ENCODE results near the gene KCTD7.
A peak's percentile ranks its signal among the peaks of the same experiment; 100 is the strongest.
"Not testable (repeated sequence)": the region's sequence is repeated elsewhere in the genome, so short reads cannot be mapped to it uniquely, and the experiment has no call there.

KCTD7 gene

DNA sequence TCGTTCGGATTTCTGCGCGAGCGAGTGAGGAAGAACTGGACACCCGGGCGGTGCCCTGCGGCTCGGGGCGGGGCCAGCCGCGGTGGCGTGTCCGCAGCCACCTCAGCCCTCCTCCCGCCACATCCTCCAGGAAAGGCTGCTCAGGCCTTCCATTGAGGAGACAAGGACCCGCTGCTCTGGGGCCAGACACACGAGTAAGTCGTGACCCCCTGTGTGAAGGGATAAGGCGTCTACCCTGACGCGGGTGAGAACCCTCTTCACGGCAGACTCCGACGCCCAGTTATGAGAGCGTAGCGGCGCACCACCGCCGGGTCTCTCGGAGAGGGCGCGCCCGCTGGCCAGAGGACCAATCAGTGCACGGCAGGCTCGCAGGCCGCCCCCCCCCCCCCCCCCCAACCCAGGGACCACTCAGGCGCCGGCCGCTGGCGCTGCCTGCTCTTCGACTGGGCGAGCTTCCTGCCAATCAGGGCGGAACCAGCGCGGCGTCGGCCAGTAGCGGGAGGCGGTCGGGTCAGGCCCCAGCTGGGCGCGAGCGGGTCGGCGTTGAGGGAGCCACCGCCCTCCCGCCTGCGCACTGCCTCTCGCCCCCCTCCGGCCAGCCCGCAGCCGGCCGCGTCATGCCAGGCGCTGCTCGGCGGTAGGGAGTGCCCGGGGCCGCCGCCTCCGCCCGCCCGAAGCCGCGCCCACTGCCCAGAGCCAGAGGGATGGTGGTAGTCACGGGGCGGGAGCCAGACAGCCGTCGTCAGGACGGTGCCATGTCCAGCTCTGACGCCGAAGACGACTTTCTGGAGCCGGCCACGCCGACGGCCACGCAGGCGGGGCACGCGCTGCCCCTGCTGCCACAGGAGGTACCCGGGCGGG is at the start of gene KCTD7:
Gene KCTD7 (plus strand): TSS at position 521 of the 861 bp plus-strand sequence. CDS start 184 bp downstream, at position 705.
- DNase-seq (ENCODE audit: low read depth in 2 of 2), result peak; percentile 94 to 96

DNA sequence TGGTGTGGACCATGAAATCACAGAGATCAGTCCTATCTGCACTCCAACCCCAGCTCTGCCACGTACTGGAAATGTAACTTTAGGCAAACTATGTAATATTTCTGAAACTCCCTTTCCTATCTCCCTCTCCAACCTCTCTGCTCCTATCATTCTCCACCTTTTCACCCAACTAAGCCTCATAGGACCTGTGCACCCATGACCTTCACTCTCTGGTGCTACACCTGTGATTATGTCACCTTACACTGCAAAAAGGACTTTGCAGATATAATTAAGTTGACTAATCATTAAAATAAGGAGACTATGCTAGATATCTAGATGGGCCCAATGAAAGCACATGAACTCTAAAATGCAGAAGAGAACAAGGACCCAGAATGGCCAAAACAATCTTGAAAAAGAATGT is 48.3 kb upstream of the KCTD7 start:
- not testable (repeated sequence) for DNase-seq (ENCODE audit: low read depth in 2 of 2)

DNA sequence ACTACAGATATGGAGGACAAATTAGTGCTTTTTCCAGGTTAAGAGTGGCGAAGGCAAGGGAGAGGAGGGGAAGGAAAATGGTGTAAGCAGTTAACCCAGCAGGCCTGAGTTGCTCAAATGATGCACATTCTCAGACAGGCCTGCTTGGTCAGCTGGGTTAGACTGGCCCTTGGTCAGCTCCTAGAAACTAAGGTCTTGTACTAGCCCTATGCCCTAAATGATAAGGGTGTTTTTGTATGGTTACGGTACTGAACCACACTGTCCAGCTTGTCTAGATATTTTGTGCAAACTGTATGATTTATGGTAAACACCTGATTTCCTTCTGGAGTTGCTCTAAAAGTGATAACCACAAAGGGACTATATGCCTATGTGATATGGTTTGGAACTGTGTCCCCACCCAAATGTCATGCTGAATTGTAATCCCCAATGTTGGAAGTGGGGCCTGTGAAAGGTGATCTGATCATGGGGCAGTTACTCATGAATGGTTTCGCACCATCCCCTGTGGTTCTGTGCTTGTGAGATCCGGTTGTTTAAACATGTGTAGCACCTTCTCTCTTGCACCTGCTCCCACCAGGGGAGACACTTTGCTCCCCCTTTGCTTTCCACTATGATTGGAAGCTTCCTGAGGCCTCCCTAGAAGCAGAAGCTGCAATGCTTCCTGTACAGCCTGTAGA is 45.7 kb upstream of the KCTD7 start:
- not testable (repeated sequence) for DNase-seq (ENCODE audit: low read depth in 2 of 2)

DNA sequence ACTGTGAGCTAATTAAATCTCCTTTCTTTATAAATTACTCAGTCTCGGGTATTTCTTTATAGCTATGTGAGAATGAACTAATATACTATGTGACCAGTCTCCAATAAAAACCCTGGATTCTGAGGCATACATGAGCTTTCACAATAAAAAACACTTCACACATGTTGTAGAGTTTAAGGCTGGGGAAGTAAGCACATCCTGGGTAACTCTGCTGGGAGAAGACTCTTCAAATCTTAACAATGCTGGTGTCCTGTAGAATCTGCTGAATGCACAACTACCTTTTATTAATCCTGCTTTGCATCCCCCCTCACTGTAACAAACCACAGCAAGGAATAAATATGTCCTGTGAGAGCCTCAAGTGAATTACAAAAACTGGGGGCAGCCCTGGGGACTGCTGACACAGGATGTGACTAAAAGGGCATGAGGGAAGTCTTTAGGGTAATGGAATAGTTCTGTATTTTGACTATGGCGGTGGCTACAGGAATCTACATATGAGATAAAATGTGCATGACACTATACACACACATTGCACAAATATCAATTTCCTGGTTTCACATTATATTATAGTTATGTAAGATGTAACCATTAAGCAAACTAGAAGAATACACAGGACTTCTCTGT is 45.1 kb upstream of the KCTD7 start:
- DNase-seq (ENCODE audit: low read depth in 2 of 2), result no peak

DNA sequence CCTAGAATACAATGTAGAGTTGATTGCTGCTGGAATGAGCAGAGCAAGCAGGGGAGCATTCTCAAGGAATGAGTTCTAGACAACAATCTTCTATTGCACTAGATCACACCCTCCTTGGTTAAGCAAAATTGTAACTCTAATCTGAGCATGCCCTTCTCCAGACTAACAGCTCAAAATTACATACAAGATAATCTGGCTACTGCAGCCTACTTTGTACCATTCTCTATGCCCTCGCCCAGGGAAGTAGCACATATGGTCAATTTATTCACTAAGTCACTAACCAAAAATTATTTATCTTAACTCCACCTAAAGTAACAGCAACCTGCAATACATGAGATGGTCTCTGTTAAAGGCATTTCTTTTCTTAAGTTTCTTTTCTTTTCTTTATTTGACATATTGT is 42.5 kb upstream of the KCTD7 start:
- no peak for DNase-seq (ENCODE audit: low read depth in 2 of 2)

DNA sequence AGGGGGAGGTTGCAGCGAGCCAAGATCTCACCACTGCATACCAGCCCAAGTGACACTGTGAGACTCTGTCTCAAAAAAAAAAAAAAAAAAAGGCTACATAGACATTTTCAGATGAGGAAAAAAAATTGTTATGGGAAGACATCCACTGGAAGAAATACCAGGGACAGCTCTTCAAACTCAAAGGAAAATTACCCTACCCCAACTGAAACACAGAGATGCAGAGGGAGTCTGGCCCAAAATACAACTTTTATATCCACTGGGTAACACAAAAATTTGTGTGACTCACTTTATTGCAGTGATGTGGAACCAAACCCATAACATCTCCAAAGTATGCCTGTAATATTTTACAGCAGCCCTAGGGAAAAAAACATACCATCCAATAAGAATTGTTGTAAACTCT is 40.5 kb upstream of the KCTD7 start:
- not testable (repeated sequence) for DNase-seq (ENCODE audit: low read depth in 2 of 2)

DNA sequence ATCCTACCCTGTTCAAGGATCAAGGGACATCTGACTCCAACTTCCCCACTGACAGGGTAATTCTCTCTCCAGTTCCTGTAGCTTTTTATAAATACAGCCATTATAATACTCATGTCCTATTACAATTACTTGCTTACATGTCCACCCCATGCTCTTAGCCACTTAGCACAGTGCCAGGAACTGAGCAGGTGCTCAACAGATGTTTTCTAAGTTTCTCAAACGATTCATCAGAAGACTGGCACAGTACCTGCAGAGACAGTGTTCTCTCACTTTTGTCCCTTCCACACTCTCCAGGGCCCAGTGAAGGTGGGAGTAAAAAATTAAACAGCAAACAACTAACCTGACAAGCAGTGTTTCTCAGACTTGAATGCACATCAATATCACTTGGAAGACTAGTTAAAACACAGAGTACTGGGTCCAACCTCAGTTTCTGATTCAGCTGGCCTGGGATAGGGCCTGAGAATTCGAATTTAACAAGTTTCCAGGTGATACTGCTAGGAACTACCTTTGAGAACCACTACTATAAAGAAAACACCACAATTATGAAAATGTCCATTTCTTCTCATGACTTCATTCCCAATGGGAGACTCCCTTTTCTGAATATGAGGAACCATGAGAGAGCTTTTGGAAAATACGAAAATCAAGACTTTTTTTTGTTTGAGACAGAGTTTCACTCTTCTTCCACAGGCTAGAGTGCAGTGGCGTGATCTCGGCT is 39.7 kb upstream of the KCTD7 start:
- DNase-seq (ENCODE audit: low read depth in 2 of 2), result not testable (repeated sequence)

DNA sequence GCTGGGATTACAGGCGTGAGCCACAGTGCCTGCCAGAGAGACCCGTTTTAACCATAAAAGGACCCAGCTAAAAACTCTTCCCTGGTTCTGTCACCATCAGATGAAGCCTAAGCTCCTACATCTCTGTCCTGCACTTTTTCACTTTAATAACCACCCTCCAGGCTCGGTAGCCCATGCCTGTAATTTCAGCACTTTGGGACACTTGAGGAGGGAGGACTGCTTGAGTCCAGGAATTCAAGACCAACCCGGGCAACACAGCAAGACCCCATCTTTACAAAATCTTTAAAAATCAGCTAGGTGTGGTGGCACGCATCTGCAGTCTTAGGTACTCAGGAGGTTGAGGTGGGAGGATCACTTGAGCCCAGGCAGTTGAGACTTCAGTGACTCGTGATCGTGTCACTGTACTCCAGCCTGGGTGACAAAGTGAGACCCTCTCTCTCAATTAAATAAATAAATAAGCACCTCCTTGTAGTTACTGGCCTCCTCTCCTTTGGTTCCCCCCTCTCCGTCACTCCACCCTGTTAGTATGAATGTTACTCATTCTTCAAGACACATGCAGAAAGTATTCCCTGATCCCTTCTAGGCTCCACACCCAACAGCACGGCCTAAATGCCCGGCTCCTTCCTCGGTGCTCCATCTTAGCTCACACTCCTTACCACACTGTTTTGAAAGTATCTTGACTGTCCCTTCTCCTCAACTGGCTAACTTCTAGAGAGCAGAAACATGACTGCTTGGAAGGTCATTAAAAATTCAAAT is 38.2 kb upstream of the KCTD7 start:
- not testable (repeated sequence) for DNase-seq (ENCODE audit: low read depth in 2 of 2)

DNA sequence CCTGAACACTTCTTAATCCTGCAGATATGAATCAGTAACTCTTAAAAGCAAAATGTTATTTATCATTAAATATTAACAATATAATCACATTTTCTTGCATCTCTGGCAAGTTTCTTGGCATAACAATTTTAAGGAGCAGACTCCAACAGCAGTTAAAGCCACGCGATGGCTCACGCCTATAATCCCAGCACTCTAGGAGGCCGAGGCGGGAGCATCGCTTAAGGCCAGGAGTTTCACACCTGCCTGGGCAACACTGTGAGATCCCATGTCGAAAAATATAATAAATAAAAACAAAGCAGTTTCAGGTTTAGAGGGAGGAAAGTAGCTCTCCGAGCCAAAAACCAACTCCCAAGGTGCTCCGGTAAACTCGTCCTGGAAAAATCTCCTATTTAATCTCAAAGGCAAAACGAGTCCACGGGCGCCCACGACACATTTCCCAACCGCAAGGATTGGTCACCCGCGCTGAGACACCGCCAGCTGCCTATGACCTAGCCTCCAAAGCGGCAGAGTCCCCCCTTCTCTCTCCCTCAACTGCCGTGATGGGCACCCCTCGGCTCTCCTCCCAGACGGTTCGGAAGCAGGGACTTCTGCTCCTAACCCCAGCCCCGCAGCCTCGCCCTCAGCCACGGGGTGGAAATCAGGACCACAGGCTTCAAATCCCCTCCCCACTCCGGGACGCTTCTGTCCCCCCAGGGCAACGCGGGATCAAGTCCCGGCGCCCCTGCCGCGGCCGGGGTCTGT is 37.5 kb upstream of the KCTD7 start:
- not testable (repeated sequence) for DNase-seq (ENCODE audit: low read depth in 2 of 2)

DNA sequence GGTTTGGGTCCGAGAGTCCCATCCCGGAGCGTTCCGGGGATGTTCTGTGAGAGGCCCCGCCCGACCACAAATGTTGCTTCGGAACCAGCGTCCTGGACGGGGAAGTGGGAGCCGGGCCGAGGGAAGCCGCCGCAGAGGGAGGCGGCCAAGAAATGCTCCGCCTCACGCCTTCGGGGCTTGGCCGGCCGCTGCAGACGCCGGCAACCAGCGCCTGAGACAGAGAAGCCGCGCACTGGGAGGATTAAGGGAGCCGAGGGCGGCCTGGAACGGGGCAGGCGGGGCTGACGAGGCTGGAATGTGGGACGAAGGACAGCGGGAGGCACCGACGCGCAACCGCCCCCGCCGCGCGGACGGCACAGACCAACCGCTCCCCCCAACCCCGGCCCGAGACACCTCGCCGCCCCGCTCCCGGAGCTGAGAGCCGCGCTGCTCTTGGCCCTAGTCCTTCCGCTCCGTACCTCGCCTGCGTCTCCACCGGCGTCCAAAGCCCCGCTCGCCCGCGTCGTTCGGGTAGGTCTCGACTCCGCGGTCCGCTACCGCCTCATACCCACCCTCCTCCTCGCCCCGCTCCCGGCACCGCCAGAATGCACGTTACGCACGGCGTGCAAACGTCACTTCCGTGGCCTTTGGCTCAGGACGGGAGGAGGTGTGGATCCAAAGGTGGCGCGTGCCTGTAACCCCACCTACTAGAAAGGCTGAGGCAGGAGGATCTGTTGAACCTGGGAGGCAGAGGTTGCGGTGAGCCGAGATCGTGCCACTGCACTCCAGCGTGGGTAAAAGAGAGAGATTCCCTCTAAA is 36.7 kb upstream of the KCTD7 start:
- peak; percentile 76 to 77 for DNase-seq (ENCODE audit: low read depth in 2 of 2)

DNA sequence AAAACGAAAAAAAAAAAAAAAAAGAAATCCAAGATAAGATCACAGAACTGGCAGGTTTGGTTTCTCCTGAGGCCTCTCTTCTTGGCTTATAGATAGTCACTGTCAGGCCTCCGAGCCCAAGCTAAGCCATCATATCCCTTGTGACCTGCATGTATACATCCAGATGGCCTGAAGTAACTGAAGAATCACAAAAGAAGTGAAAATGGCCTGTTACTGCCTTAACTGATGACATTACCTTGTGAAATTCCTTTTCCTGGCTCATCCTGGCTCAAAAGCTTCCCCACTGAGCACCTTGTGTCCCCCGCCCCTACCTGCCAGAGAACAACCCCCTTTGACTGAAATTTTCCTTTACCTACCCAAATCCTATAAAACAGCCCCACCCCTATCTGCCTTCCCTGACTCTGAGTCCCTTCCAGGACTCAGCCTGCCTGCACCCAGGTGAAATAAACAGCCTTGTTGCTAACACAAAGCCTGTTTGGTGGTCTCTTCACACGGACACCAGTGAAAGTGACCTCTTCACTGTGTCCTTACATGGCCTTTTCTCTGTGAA is 36.0 kb upstream of the KCTD7 start:
- not testable (repeated sequence) for DNase-seq (ENCODE audit: low read depth in 2 of 2)

DNA sequence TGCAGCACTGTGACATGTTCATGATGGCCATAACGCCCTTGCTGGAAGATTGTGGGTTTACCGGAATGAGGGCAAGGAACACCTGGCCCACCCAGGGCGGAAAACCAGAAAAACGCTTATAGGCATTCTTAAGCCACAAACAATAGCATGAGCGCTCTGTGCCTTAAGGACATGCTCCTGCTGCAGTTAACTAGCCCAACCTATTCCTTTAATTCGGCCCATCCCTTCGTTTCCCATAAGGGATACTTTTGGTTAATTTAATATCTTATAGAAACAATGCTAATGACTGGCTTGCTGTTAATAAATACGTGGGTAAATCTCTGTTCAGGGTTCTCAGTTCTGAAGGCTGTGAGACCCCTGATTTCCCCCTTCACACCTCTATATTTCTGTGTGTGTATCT is 34.6 kb upstream of the KCTD7 start:
- DNase-seq (ENCODE audit: low read depth in 2 of 2), result not testable (repeated sequence)

DNA sequence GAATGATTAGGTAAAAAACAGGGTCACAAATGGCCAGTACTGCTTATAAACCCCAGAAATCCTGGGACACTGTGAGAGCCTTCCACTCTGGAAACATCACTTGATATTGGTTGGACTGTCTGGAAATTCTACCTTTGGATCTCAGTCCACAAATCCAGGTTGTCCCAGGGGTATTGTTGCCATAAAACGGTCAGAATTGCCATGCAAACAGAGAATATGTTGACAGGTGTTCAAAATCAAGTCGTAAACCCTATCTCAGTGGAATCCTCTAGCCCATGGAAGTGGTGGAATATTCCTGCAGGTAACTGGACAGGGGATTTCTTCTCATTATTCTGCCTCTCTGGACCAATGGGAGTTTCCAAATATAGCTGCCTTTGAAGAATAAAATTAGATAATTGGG is 31.2 kb upstream of the KCTD7 start:
- DNase-seq (ENCODE audit: low read depth in 2 of 2), result no peak

DNA sequence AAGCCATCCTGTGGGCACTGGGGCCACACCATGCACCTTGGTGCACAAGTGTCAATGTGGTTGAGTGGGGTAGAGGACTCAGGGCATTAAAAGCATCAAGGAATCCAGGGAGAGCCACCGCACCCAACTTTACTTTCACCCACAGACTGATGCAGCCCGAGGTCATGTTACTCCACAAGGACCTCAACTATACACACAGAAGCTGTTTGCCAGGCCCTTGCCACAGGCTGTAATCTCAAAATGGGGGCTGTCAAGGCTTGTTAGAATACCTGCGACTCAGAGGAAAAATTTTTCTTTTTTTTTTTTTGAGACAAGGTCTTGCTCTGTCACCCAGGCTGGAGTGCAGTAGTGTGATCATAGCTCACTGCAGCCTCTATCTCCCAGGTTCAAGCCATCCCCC is 26.5 kb upstream of the KCTD7 start:
- no peak for DNase-seq (ENCODE audit: low read depth in 2 of 2)

DNA sequence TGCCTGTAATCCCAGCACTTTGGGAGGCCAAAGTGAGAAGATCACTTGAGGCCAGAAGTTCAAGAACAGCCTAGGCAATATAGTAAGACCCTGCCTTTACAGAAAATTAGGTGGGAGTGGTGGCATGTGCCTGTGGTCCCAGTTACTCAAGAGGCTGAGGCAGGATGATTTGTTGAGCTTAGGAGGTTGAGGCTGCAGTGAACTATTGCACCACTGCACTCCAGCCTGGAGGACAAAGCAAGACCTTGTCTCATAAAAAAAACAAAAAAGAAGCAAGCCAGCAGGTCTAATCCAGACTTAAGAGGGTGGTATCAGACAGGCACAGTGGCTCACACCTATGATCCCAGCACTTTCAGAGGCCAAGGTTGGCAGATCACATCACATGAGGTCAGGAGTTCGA is 24.5 kb upstream of the KCTD7 start:
- no peak for DNase-seq (ENCODE audit: low read depth in 2 of 2)

DNA sequence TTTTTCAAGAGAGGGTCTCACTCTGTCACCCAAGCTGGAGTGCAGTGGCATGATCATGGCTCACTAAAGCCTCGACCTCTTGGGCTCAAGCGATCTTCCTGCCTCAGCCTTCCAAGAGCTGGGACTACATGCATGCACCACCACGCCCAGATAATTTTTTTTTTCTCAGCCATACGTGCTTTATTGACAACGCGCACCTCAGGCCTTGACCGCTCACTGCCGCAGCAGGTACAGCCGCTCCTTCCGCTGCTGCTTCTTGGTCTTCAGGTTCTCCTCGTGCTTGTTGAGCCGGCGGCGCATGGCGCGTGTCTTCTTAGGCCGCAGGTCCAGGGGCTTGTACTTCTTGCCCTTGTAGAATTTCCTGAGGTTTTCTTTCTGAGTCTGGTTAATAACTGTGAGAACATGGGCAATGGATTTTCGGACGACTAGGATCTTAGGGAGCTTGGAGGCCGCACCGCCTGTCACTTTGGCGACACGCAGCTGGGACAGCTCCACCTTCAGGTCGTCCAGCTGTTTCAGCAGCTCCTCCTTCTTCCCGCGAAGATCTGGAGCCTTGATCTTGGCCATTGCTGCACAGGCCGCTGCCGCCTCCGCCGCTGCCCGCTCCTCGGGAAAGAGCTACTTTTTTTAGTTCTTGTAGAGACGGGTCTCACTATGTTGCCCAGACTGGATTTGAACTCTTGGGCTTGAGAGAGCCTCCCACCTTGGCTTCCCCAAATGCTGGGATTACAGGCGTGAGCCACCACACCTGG is 22.0 kb upstream of the KCTD7 start:
- DNase-seq (ENCODE audit: low read depth in 2 of 2), result not testable (repeated sequence)

DNA sequence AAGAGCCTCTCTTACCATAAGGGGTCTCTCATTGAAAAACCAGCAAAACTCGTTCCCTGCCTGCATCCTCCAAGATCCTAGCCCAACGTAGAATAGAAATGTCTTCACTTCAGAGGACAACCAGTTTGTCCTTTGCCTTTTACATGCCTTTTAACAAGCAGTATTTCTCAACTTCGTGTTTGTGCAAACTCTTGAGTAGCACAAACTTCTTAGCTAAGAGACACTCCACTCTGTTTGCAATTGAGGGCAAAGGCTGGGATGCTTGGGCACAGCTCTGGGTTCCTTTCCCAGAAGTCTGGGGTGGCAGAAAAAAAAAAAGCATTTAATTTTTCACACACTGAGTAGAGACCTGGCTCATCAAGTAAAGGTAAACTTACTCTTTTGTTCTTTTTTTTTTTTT is 19.5 kb upstream of the KCTD7 start:
- DNase-seq (ENCODE audit: low read depth in 2 of 2), result no peak

DNA sequence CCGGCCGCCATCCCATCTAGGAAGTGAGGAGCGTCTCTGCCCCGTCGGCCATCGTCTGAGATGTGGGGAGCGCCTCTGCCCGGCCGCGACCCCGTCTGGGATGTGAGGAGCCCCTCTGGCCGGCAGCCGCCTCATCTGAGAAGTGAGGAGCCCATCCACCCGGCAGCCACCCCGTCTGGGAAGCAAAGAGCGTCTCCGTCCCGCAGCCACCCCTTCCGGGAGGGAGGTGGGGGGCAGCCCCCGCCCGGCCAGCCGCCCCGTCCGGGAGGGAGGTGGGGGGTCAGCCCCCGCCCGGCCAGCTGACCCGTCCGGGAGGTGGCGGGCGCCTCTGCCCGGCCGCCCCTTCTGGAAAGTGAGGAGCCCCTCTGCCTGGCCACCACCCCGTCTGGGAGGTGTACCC is 14.1 kb upstream of the KCTD7 start:
- not testable (repeated sequence) for DNase-seq (ENCODE audit: low read depth in 2 of 2)

DNA sequence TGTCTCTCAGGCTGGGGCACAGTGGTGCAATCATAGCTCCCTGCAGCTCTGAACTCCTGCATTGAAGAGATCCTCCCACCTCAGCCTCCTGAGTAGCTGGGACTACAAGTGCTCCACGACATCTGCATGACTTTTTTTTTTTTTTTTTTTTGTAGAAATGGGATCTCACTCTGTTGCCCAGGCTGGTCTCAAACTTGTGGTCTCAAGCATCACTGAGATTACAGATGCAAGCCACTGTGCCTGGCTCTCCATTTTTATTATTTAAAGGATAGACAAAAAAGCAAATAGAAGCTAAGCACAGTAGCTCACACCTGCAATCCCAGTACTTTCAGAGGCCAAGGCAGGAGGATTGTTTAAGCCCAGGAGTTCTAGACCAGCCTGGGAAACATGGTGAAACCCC is 13.0 kb upstream of the KCTD7 start:
- DNase-seq (ENCODE audit: low read depth in 2 of 2), result no peak

Data from fibroblast of skin of left quadriceps (primary cell).